ENCODE results near the gene TIMM50.

DNA sequence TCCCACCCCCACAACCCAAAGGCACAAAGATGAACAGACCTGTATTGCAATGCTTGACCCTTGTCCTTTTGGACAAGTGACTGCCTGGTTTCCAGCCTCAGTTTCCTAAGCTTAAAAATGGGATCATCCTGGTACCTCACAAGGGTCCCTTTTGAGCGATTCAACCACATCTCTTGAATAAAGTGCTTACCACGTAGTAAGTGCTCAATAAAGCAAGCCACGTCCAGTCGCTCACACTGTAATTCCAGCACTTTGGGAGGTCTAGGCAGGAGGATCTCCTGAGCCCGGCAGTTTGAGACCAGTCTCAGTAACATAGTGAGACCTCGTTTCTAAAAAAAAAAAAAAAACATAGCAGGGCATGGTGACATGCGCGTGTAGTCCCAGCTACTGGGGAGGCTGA, 19.3 kb downstream of the TIMM50 start:
- no peak for TF ChIP-seq CTCF (IDR thresholded peaks at IDR 0.05)
- TF ChIP-seq POLR2A (IDR thresholded peaks at IDR 0.05), result no peak

Measured in breast epithelium (tissue), 3 donors.